ENCODE measurements around the gene AKT3.

The AKT3 gene

DNA sequence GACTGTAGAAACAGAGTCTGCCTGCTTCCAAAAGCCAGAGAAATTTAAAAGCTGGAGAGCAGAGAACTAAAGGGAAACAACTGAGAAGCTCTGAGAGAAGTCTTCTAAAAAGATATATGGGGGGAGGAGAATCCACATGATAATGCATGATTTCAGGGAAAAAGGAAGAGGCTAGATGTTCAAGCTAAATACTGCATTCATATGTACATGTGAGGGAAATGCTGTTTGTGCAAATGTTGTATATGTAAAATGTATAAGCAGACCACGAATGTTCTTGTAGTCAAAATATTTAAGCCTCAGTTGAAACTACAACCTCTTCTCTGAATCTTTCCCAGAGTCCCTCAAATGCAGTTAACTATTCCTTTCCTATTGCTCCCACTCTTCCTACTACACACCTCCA, 79.2 kb downstream of the AKT3 start:
- TF ChIP-seq, protein P1, sequence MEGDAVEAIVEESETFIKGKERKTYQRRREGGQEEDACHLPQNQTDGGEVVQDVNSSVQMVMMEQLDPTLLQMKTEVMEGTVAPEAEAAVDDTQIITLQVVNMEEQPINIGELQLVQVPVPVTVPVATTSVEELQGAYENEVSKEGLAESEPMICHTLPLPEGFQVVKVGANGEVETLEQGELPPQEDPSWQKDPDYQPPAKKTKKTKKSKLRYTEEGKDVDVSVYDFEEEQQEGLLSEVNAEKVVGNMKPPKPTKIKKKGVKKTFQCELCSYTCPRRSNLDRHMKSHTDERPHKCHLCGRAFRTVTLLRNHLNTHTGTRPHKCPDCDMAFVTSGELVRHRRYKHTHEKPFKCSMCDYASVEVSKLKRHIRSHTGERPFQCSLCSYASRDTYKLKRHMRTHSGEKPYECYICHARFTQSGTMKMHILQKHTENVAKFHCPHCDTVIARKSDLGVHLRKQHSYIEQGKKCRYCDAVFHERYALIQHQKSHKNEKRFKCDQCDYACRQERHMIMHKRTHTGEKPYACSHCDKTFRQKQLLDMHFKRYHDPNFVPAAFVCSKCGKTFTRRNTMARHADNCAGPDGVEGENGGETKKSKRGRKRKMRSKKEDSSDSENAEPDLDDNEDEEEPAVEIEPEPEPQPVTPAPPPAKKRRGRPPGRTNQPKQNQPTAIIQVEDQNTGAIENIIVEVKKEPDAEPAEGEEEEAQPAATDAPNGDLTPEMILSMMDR (IDR thresholded peaks at IDR 0.05; ENCODE audit: control insufficient read depth, insufficient read depth, low read depth, low read length, missing control alignments): no peak
- DNase-seq (ENCODE audit: low read depth): no peak
- H3K4me3 ChIP-seq (ENCODE audit: control insufficient read depth, low read depth, low read length): no peak overlapping the region

DNA sequence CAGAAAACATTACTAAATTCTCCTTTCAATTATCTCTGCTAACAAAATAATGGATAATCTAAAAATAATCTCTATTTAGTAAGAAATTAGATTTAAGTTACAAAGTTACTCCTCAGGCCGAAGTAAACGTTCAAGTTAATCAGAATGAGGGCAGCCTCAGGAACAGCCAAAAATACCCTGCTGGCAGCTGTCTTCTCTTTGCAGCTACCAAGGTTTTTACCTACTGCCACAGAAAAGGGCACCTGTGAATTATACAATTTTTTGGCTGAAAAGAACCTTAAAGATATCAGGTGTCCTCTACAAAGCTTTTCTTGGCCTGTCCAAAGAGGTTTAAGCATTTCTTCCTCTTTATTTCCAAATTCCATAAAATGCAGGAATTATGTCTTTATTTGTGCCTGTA, 84.4 kb downstream of the AKT3 start:
- no peak for DNase-seq (ENCODE audit: low read depth)
- TF ChIP-seq, protein P1 (IDR thresholded peaks at IDR 0.05; ENCODE audit: control insufficient read depth, insufficient read depth, low read depth, low read length, missing control alignments): no peak
- H3K4me3 ChIP-seq (ENCODE audit: control insufficient read depth, low read depth, low read length): no peak overlapping the region

DNA sequence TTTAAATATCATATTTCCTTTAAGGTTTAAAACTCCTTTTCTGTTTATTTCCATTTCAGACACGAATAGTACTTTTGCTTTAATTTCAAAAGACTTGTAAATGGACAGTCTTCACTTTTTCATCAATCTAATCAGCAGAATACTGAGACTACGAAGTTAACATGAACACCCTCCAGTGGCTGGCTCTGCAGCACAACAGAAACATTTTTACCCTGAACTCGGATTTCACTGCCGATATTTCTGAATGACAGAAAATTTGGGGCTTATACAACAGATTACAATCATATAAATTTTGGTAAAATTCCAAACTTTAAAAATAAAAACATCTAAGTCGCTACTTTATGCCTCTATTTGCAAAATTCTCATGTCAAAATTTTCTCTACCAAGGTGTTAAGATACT, 86.2 kb downstream of the AKT3 start:
- TF ChIP-seq, protein P1 (IDR thresholded peaks at IDR 0.05; ENCODE audit: control insufficient read depth, insufficient read depth, low read depth, low read length, missing control alignments): no peak
- DNase-seq (ENCODE audit: low read depth): no peak
- no peak overlapping the region for H3K4me3 ChIP-seq (ENCODE audit: control insufficient read depth, low read depth, low read length)

DNA sequence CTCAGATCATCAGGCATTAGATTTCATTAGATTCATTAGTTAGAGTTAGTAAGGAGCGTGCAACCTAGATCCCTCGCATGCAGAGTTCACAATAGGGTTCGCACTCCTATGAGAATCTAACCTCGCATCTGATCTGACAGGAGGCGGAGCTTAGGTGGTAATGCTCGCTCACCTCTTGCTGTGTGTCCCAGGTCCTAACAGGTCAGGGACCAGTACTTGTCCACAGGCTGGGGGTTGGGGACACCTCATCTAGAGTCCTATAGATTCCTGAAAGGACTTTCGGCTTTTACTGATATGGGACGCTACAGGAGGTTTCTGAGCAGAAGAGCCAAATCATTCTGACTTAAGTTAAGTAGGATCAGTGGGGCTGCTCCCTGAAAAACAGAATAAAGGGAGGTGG, 91.4 kb downstream of the AKT3 start:
- DNase-seq (ENCODE audit: low read depth): no peak
- no peak overlapping the region for H3K4me3 ChIP-seq (ENCODE audit: control insufficient read depth, low read depth, low read length)
- TF ChIP-seq, protein P1 (IDR thresholded peaks at IDR 0.05; ENCODE audit: control insufficient read depth, insufficient read depth, low read depth, low read length, missing control alignments): no peak

DNA sequence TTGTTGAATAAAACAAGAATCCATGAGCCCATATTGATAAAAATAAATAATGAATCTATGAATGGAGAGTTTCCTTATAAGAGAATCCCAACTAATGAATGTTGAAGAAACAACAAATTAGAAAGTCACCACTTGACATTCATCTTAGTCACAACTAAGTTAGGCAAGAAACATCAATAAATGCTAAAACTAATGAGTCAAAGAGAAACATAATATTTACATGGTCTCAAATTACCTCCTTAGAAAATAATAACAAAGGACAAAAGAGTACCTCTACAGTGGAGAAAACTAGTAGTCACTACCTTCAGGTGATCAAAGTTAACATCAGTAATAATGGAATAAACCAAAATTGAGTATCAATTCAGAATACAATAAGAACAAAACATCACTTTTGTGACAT, 93.5 kb downstream of the AKT3 start:
- DNase-seq (ENCODE audit: low read depth): no peak
- TF ChIP-seq, protein P1 (IDR thresholded peaks at IDR 0.05; ENCODE audit: control insufficient read depth, insufficient read depth, low read depth, low read length, missing control alignments): no peak
- no peak overlapping the region for H3K4me3 ChIP-seq (ENCODE audit: control insufficient read depth, low read depth, low read length)

DNA sequence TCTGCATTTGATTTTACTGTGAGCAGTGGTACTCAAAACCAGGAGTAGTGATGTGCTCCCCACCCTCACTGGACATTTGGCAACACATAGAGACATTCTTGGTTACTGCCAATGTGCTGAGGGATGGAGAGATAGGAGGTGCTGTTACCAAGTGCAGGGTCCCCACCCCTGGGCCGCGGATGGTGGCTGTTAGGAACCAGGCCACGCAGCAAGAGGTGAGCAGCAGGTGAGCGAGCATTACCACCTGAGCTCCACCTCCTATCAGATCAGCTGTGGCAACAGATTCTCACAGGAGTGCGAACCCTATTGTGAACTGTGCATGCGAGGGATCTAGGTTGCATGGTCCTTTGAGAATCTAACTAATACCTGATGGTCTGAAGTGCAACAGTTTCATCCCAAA, 95.7 kb downstream of the AKT3 start:
- H3K4me3 ChIP-seq (ENCODE audit: control insufficient read depth, low read depth, low read length): no peak overlapping the region
- no peak for DNase-seq (ENCODE audit: low read depth)
- TF ChIP-seq, protein P1 (IDR thresholded peaks at IDR 0.05; ENCODE audit: control insufficient read depth, insufficient read depth, low read depth, low read length, missing control alignments): no peak

DNA sequence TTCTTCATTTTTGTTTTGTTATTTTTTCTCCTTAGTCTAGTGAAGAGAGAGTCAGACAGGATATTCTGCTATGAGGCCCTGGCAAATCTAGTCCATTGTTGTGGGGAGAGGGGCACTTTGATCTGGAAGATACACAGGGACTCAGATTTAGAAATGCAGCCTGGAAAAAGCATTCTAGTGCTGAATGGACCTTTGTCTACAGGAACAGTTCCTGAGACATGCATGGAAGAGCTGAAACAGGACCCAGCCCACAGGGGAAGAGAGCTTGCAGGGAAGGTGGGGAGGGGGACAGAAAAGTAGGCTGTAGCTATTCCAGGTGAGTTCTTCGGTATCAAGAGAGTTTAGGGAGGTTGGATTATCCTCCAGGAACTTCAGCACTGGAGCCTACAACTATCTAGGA, 98.5 kb downstream of the AKT3 start:
- TF ChIP-seq, protein P1 (IDR thresholded peaks at IDR 0.05; ENCODE audit: control insufficient read depth, insufficient read depth, low read depth, low read length, missing control alignments): no peak
- no peak overlapping the region for H3K4me3 ChIP-seq (ENCODE audit: control insufficient read depth, low read depth, low read length)
- DNase-seq (ENCODE audit: low read depth): no peak

Measured in AG09309 (cell line).